OCI-LY3 (cell line): ENCODE results near the gene PANX2.

Experiments
- H2AFZ ChIP-seq: fragments of 200-600, 300-600 bp; shearing (Covaris generic); 2 replicates; pipeline ENCODE4 v1.6.0; 2014; ENCODE audit warnings: antibody characterized with exemption, low read depth, low read length
- H3K27ac ChIP-seq: fragments of 200-600, 300-600 bp; sonication (generic); 2 replicates; pipeline ENCODE4 v1.5.1; 2014; ENCODE audit warnings: mild to moderate bottlenecking, low read length, moderate library complexity, mixed read lengths
- H3K27me3 ChIP-seq: fragments of 200-600, 300-600 bp; sonication (generic); 2 replicates; pipeline ENCODE4 v1.6.1; 2014; ENCODE audit warnings: low read depth, low read length, mixed read lengths
- H3K36me3 ChIP-seq: fragments of 200-600, 300-600 bp; sonication (generic); replicated peaks from 2 replicates; pipeline ENCODE3; 2014; ENCODE audit warnings: low read depth, low read length, mixed read lengths
- H3K4me1 ChIP-seq: fragments of 300-600, 200-600 bp; sonication (generic); 2 replicates; pipeline ENCODE4 v1.6.1; 2014; ENCODE audit warnings: low read length, mixed read lengths
- H3K4me2 ChIP-seq: fragments of 200-600, 300-600 bp; sonication (generic); 2 replicates; pipeline ENCODE4 v1.6.1; 2014; ENCODE audit warnings: low read length, mixed read lengths
- H3K4me3 ChIP-seq: fragments of 300-600, 200-600 bp; sonication (generic); 2 replicates; pipeline ENCODE4 v1.5.1; 2014; ENCODE audit warnings: antibody characterized with exemption, mild to moderate bottlenecking, low read length, moderate library complexity
- H3K79me2 ChIP-seq: fragments of 300-600, 200-600 bp; shearing (Covaris generic); 2 replicates; pipeline ENCODE4 v1.6.1; 2014; ENCODE audit warnings: mild to moderate bottlenecking, low read length, mixed read lengths
- H3K9ac ChIP-seq: fragments of 300-600, 200-600 bp; shearing (Covaris generic); 2 replicates; pipeline ENCODE4 v1.6.0; 2014; ENCODE audit warnings: mild to moderate bottlenecking, low read length, moderate library complexity
- H3K9me3 ChIP-seq: fragments of 200-600, 300-600 bp; shearing (Covaris generic); 2 replicates; pipeline ENCODE4 v1.6.1; 2014; ENCODE audit warnings: low read length, mixed read lengths; ENCODE audit not compliant: insufficient read depth
- H4K20me1 ChIP-seq: fragments of 200-600, 300-600 bp; sonication (generic); 2 replicates; pipeline ENCODE4 v1.6.1; 2016; ENCODE audit warnings: low read length, mixed read lengths; ENCODE audit not compliant: insufficient read depth
- EZH2phosphoT487 ChIP-seq: fragments of 200-600 bp; shearing (Covaris generic); IDR thresholded peaks from 2 replicates; pipeline ENCODE4 v1.6.1; 2018; ENCODE audit warnings: antibody characterized with exemption, mixed run types, low read depth
- TF ChIP-seq, protein P1 (sequence below): fragments of 200-600, 300-600 bp; sonication (generic); IDR thresholded peaks from 2 replicates; pipeline ENCODE4 v1.5.1; 2014; ENCODE audit warnings: antibody characterized with exemption, low read length, low read depth

The PANX2 gene

DNA sequence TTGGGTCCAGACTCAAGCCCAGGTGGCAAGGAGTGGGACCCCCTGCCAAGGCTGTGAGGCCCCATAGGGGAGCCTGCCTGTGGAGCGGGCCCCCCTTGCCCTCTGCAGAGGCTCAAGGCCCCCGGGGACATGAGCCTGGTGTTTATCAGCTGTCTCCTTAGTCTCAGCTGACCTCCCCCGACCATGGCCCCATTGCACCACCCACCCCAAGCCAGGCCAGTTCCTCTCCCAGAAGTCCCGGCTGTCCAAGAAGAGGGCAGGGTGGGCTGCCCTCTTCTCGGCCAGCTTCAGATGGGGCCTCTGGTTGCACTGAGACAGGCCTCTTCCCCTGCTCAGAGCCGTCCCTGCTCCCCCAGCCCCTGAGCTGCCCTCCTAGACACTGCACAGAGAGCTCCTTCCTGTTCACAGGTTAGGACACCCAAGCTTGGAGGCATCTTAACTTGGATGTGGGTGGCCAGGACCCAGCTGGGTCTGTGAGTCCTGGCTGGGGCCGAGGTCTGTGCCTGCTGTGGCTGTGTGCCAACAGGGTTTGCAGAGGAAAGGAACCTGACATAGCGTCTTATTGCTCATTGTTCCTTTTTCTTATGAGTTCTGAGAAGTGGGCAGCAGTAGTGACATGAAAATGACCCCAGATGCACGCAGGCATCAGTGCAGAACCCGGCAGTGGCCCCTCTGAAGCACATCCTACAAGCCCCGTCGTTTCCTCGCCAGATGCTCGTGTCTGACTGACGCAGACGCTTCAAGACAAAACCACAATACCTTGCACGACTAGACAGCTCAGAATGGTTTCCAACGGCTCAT, 20.6 kb downstream of the PANX2 start:
- Histone ChIP-seq H3K4me1 (peaks cover 62% of the 10 kb centered on the region), H3K9me3 (peaks cover 12% of the 10 kb centered on the region; the same call in 1 of the 2 replicates), H3K27ac (peak overlapping the region; percentile 99), H3K36me3 (peaks cover 13% of the 10 kb centered on the region), H3K9ac (peak overlapping the region; percentile 76), H3K4me3 (peak overlapping the region; percentile 75), H3K79me2 (peaks cover 57% of the 10 kb centered on the region), H2AFZ (no peak overlapping the region), H3K4me2 (peak overlapping the region; percentile 82), H3K27me3 (no peaks in the 10 kb centered on the region), H4K20me1 (peaks cover 7% of the 10 kb centered on the region)
- no peak for TF ChIP-seq EZH2phosphoT487
- TF ChIP-seq, protein P1, sequence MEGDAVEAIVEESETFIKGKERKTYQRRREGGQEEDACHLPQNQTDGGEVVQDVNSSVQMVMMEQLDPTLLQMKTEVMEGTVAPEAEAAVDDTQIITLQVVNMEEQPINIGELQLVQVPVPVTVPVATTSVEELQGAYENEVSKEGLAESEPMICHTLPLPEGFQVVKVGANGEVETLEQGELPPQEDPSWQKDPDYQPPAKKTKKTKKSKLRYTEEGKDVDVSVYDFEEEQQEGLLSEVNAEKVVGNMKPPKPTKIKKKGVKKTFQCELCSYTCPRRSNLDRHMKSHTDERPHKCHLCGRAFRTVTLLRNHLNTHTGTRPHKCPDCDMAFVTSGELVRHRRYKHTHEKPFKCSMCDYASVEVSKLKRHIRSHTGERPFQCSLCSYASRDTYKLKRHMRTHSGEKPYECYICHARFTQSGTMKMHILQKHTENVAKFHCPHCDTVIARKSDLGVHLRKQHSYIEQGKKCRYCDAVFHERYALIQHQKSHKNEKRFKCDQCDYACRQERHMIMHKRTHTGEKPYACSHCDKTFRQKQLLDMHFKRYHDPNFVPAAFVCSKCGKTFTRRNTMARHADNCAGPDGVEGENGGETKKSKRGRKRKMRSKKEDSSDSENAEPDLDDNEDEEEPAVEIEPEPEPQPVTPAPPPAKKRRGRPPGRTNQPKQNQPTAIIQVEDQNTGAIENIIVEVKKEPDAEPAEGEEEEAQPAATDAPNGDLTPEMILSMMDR, result no peak

DNA sequence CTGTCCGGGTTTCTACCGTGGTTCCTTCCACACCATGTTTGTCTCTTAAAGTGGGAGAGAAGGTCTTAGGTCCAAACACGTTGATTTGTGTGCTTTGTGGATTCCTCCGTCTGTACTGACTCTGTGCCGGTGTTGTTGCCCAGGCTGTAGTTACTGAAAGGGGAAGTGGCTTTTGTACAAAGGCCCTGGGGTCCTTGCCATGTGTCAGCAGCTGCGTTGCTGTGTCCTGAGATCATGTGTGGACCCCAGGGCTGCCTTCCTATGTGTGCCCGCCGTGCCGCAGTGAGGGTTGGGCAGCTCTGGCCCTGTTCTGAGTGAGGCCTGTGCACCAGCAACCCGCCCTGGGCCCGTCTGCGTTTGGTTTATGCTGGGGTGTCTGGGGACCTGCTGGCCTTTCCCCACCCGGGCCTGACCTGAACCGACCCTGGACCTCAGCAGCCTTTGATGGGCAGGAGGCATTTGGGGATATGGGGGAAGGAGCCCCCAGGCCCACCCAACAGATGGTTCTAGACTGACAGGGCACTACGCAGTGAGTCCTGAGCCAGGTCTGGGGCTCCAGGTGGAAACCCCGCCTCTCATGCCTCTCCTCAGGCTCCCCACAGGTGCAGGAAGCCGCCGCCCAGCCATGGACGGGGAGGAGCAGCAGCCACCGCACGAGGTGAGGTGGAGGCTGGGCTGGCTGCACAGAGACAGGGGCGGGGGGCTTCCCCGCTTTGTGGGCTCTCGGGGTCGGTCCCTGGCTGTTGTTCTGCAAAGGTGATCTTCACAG, 22.1 kb downstream of the PANX2 start:
- Histone ChIP-seq H3K27ac (peak overlapping the region; percentile 99), H3K9me3 (peaks cover 12% of the 10 kb centered on the region; the same call in 1 of the 2 replicates), H3K9ac (peak overlapping the region; percentile 76), H4K20me1 (peaks cover 7% of the 10 kb centered on the region), H3K36me3 (peaks cover 13% of the 10 kb centered on the region), H3K4me3 (peak overlapping the region; percentile 75), H3K79me2 (peaks cover 43% of the 10 kb centered on the region), H2AFZ (no peak overlapping the region), H3K4me2 (peak overlapping the region; percentile 82), H3K27me3 (no peaks in the 10 kb centered on the region), H3K4me1 (peaks cover 58% of the 10 kb centered on the region)
- no peak for TF ChIP-seq EZH2phosphoT487
- TF ChIP-seq, protein P1, result no peak

DNA sequence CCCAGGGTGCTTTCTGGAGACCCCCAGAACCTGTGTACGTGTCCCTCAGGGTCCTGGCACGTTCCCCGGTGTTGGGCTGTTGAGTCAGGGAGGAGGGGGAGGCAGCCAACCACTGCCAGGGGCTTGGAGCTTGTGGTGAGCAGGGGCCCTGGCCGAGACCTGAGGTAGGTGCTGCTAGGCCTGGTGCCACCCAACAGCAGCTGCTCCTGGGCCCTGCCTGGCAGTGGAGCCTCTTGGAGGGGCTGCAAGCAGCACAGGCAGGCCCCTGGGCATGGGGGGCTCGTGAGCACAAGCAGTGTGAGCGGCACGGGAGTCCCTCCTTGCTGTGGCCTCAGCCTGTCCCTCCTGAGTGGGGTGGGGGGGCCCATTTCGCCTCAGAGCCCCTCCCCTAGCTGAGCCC, 23.1 kb downstream of the PANX2 start:
- Histone ChIP-seq H3K9ac (no peak overlapping the region), H2AFZ (no peak overlapping the region), H4K20me1 (peaks cover 7% of the 10 kb centered on the region), H3K36me3 (peaks cover 13% of the 10 kb centered on the region), H3K9me3 (peaks cover 12% of the 10 kb centered on the region; the same call in 1 of the 2 replicates), H3K4me2 (no peak overlapping the region), H3K4me1 (peaks cover 58% of the 10 kb centered on the region), H3K27ac (no peak overlapping the region), H3K27me3 (no peaks in the 10 kb centered on the region), H3K4me3 (no peak overlapping the region), H3K79me2 (peaks cover 34% of the 10 kb centered on the region)
- TF ChIP-seq EZH2phosphoT487, result no peak
- TF ChIP-seq, protein P1, result no peak
